HG03439 (cell line): Measurements from ENCODE around the gene NR1D1.
"Not testable (repeated sequence)": the region's sequence is repeated elsewhere in the genome, so short reads cannot be mapped to it uniquely, and the experiment has no call there.

Experiments used
- ATAC-seq: cut with Tn5 transposase; IDR thresholded peaks from one replicate; pipeline ENCODE4 v1.9.1; 2021; ENCODE audit warnings: mild to moderate bottlenecking, moderate library complexity; ENCODE audit not compliant: unreplicated experiment

NR1D1 gene

DNA sequence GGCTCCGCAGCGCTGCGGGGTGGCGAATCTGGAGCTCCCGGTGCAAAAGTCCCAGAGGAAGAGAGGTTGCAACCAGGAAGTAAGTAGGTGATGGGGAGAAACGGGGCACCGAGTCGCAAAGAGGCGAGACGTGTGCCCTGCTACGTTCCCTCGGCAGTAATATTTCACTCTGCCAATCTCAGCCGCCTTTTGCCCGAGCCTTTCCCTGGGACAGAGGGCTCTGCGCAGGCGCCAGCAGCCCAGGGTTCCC lies at the start of gene NR1D1:
TSS of gene NR1D1 (minus strand) at position 171 of the 250 bp plus-strand sequence. CDS start 495 bp downstream, outside the sequence.
- ATAC-seq, result no peak

DNA sequence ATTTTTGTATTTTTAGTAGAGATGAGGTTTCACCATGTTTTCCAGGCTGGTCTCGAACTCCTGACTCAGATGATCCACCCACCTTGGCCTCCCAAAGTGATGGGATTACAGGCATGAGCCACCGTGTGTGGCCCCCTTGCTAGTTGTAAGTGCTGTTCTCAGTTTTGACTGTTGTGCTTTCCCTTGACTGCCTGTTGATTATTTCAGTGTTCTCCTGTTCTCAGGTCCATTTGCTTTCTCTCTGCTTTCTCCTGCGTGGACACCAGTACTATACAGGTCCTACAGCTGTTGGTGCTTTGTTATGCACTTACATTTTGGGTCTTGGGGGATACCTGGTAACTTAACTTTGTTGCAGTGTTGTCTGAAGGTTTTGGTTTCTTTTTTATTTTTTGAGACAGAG lies 48.1 kb upstream of the NR1D1 start:
- ATAC-seq, result no peak

DNA sequence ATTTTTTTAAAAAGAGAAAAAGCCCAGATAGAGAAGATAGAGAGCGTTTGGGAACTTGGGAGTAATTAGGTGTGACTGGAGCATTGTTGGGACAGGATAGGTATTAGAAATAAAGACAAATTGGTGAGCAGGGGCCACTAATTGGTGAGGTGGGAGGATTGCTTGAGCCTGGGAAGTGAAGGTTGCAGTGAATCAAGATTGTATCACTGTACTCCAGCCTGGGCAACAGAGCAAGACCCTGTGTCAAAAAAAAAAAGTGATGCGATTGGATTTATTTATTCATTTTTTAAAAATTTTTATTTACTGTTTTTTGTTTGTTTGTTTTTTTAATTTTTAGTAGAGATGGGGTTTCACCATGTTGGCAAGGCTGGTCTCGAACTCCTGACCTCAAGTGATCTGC lies 45.1 kb upstream of the NR1D1 start:
- ATAC-seq, result no peak

DNA sequence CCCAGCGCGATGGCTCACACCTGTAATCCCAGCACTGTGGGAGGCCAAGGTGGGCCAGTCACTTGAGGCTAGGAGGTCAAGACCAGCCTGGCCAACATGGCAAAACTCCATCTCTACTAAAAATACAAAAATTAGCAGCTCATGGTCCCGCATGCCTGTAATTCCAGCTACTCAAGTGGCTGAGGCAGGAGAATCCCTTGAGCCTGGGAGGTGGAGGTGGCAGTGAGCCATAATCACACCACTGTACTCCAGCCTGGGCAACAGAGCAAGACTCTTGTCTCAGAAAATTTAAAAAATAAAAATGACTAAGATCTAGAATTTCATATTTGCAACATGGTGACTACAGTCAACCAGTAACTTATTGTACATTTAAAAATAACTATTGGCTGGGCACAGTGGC lies 42.8 kb upstream of the NR1D1 start:
- not testable (repeated sequence) for ATAC-seq

DNA sequence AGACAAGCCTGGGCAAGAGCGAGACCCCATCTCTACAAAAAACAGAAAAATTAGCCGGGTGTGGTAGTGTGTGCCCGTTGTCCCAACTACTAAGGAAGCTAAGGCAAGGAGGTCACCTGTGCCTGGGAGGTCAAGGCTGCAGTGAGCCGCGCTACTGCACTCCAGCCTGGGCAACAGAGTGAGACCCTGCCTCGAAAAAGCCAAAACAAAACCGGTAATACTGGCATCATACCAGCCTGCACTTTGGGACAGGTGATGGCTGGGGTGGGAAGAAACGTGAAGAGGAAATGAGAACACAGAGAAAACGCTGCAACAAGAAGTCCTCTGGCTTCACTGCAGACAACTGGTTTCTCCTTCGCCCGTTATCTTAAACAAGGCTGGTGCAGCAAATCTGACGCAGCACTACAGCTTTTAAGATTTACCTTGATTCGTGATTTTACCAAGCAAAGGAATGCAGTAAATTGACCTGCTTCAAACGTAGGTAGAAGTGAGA lies 39.2 kb upstream of the NR1D1 start:
- ATAC-seq, result peak; percentile 17

DNA sequence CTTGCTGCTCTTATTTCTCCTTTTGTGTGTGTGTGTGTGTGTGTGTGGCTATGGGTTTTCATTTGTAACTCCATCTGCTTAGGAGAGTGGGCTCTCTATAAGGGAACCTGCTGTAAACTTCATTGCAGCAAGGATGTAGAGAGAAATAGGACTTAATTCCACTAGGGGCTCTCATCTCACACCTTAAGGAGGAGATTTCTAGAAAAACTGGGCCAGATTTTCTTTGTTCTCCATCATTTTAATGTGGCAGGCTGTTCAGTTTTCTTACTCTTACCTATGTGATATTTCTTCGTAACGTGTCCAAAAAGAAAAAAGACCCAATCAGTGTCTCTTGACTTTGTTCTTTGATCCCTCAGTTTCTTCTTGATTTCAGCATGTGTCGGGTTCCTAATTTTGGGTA lies 35.4 kb upstream of the NR1D1 start:
- ATAC-seq, result no peak

DNA sequence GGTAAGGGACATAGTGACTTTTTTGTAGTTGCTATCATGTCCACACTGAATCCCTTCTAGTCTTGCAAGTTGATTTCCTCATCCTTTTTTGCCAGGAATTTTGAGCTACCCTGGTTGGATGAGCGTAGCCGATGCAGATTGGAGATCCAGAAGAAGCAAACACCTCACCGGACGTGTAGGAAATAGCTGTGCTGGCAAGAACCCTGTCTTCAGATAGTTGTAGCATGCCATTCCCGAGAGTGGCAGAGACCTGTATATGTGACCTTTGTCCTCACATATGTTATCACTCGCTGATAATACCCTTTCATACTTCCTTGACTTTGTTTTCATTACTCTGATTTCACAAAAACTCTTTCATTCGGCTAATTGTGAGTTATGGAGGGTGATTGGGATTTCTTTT lies 33.8 kb upstream of the NR1D1 start:
- ATAC-seq, result no peak

DNA sequence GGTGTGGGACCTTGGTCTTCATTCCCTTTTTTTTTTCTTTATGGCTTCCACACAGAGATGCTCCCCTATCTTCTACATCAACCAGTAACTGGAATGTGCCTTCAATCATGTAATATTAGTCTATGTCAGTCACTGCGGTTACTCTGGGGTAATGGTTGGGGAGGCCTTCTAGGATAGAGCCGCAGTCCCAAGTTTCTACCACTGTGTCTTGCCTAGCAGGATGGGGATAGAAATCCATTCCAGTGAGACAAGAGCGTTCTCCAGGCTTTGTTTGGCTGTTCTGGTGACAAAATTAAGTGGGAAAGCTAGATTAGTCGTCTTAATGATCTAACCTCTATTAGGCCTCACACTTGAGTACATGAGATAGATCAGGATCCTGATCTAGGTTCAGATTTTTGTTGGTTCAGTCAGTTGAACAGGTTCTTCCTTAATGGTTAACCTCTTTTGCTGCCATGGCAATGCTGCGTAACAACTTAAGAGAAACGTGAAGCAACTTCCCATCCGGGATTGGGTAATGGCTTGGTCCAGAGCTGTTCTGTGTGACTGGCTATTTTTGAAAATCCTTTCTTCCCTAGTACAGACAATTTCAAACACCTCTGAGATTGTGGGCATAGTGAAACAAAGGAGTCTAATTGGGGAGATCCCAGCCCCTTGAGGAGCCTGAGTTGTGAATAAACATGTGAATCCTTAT lies 30.1 kb upstream of the NR1D1 start:
- no peak for ATAC-seq

DNA sequence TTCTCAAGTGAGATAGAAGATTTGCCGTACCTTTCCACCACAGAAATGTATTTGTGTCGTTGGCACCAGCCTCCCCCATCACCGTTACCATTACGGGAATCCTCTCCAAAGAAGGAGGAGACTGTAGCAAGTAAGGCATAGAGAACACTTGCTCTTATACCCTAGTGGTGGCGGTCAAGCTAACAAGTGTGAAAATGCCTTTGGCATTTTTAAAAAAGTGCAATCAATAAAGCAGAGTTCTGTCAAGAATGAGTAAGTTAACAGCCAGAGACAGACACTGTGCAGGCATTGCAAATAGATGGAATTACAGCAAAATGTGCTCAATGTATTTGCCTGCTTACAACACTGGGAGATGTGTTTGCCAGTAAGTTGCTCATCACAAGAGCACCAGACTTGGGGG lies 29.1 kb upstream of the NR1D1 start:
- ATAC-seq, result no peak

DNA sequence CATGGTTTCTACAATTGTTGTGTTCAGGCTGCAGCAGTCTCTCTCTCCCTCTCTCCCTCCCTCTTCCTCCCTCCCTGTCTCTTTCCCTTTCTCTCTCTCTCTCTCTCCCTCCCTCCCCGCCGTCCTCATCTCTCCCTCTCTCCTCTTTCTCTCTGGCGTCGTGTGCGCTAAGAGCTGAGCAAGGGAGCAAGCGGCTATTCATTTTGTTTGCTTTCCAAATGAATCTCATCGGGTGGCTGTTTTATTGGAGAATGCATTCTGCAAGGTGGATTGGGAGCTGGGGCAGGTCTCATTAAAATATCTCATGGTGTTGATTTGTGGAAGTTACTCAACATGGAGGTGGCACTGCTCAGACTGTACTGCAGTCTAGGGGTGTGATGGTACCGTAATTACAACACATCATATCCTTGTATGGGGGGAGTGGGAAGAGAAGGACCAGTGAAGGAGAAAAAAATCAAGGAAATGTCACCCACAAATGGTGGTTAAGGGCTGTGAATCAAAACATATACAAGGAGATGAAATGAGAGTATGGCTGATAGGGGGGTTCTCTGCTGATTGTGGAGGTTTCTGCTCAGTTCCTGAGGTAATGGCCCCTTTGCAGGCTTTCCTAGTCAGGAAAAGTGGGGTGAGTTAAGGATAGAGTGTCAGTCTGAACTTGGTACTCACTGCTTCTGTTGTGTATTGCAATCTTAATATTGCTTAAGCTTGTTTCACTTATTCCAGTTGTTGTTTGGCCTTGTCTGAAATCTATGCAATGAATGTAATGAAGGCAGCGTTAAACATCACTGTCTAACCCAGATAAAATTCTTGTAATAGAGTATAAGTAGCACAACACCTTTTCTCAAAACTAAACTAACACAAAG lies 24.1 kb upstream of the NR1D1 start:
- no peak for ATAC-seq

DNA sequence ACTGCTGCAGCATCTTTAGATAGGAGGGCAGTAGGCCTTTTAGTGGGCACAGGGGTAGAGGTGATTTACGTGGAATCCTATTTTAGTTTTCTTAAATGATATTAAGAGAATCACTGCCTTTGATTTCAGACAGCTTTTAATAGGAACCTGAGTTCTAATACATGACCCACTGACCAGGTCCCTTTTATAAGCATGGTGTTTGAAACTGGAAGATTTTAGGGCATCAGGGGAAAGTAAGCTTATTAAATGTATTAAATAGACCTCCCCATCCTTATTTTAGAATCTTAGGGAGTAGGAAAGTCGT lies 23.4 kb upstream of the NR1D1 start:
- ATAC-seq, result no peak

DNA sequence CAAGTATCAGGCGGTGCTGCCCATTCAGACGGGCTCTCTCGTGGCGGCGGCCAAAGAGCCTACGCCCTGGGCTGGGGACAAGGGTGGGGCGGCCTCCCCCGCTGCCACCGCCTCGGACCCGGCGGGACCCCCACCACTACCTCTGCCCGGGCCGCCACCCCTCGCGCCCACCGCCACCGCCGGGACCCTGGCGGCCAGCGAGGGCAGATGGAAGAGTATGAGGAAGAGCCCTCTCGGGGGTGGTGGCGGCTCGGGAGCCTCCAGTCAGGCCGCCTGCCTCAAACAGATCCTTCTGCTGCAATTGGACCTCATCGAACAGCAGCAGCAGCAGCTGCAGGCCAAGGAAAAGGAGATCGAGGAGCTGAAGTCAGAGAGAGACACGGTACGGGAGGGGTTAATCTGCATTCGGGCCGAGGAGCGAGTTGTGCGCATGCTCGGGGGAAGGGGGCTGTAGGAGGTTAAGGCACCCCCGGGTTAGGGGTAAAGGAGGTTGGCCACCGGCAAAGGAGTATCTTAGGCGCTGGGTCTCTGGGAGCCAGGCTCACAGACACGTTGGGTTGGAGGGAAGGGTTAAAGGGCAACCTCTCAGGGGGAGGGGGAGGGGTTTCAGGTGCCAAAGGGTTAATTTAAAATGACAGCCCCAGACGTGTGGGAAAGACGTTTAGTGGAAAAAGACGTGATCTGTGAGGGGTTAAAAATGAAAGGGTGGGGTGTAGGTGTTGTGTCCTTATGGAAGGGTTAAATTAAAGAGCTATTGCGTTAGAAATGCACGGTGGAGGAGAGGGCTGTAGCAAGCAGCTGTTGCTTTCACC lies 22.8 kb upstream of the NR1D1 start:
- peak; percentile 34 for ATAC-seq

DNA sequence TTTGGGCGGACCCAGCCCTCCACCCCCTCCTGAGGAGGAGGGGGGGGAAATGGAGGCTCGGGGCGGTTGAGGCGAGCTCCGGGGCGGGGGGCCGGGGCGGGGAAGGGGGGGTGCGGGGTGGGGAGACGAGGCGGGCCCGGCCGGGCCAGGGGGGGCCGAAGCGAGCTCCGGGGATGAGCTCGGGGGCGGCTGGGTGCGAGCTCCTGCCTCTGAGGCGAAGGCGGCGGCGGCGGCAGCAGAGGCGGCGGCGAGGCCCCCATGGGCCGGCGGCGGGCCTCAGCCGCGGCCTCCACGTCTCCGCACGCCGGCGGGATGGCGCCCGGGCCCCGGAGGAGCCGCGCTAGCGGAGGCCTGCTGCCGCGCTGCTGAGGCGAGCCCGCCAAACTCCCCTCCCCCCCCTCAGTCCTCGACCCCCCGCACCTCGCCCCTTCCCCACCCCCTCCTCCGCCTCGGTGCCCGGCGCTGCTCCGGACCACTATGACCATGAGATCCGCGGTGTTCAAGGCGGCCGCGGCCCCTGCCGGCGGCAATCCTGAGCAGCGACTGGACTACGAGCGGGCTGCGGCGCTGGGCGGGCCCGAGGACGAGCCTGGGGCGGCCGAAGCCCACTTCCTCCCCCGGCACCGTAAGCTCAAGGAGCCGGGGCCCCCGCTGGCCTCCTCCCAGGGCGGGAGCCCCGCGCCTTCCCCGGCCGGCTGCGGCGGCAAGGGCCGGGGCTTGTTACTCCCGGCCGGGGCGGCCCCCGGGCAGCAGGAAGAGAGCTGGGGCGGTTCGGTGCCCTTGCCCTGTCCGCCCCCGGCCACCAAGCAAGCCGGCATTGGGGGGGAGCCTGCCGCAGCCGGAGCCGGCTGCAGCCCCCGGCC lies 22.0 kb upstream of the NR1D1 start:
- ATAC-seq, result peak; percentile 34

DNA sequence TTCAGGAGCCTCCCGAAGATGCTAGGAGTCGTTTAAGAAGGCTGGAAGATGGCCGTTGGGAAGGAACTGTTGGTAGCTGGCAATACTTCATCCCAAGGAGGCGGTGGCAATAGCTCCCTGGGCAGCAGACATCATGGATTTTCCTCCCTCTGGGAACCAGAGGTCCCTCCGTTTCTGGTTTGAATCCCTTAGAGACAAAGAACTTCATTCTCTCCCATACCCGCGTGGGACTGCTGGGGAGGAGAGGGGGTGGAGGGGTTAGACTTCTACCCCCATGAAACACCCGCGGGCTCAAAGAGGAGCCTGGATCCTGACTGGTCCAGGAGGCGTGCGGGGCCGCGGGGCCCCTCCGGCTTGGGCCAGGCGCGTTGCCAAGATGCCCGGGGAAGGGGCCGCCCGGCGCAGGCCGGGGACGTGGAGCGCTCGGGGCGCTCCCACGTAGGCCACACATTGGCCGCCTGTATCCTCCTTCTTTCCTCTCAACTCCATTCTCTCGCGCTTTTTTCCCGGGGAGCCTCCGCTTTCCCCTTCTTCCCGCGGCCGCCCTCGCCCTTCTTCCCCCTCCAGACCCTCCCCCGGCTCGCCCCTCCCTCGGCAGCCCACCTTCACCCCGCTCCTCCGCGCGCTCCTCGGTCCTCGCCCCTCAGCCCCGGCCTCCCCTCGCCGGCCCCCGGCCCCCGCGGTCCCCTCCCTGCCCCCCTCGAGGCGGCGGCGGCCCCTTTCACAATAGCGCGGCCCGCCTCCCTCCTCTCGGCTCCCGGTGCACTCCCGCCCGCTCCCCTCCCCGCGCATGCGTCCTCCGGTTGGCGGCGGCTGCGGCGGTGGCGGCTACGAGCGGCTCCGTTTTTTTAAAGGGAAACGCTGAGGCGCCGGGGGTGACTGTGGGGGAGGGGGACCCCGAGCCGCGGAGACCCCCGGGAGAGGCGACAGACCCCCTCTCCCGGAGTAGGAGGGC lies 21.1 kb upstream of the NR1D1 start, which contains the start of gene MSL1:
TSS of gene MSL1 (plus strand) at position 791 of the 955 bp plus-strand sequence. CDS start 642 bp downstream, outside the sequence.
- peak; percentile 66 for ATAC-seq

DNA sequence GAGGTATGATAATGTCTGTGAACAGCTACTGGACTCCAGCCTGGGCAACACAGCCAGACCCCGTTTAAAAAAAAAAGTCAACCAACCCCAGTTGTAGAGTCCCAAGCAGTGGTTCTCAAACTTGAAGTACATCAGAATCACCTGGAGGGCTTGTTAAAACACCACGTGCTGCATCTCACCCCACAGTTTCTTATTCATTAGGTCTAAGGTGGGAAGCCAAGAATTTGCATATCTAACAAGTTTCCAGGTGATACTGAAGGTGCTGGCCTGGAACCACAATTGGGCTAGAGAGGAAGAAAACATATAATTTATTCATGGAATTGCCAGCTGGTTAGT lies 14.7 kb upstream of the NR1D1 start:
- ATAC-seq, result no peak

DNA sequence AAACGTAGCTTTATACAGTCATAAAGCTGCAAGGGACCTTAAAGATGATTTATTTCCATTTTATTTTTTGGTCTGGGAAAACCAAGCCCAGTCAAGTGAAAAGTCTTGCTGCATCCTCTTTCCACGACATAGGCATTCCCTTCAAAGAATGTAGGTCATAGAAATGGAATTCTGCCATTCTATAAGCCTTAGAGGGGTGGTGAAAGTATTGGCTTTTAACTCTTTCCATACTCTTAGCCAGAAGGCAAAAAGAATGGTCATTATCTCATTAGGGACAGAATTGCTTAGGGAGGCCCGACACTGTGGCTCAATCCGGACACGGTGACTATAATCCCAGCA lies 13.5 kb upstream of the NR1D1 start:
- no peak for ATAC-seq

DNA sequence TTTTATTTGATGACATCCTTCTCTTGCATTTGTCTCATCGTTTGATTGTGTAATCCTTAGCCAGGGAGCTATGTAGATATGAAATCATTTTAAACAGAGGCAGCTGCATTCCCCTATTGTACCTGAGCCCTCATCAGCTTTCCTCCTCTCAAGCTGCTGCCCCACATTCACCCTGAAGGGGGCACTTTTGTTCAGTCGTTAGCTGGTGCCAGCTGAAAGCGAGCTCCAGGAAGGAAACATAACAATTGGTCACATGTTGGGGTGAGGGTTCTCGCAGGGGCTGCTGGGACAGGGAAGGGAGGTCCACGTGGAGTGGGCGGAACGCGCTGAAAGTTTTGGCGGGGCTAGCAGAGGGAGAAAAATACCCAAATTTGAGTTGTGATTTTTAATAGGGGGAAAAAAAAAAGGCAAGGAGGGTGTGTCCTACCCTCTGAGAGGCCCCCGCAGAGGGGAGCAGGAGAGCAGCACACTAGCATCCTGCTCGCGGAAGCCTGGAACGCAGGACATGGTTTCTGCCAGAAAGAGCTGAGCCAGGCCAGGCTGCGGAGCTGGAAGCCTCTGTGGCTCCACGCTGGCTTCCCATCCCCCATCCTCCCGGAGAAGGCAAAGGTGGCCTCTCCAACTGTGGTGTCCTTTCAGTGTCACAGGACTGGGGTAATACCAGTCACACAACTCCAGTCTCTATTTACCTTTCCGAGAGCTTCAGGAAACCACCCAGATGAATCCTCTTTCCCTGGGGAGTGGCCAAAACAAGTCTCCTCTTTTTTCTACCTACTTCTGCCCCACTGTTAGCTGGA lies 12.9 kb upstream of the NR1D1 start:
- ATAC-seq, result peak; percentile 75

DNA sequence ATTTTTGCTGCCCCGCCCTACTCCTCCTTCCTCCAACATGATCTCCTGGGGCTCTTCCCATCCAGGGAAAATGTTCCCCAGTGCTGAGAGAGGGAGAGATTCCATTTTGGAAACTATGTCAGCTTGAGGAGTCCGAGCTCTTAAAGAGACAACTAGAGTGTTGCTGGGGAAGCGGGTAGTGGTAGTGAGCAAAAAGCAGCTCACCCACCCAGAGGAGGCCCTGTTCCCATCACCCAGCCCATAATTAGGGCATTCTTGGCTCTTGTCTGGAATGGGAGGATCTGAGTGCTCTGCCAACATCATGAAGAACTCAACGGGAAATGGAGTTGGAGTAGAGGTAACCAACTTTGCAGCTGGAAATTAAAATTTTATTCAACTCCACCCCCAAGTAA lies 12.3 kb upstream of the NR1D1 start:
- no peak for ATAC-seq

DNA sequence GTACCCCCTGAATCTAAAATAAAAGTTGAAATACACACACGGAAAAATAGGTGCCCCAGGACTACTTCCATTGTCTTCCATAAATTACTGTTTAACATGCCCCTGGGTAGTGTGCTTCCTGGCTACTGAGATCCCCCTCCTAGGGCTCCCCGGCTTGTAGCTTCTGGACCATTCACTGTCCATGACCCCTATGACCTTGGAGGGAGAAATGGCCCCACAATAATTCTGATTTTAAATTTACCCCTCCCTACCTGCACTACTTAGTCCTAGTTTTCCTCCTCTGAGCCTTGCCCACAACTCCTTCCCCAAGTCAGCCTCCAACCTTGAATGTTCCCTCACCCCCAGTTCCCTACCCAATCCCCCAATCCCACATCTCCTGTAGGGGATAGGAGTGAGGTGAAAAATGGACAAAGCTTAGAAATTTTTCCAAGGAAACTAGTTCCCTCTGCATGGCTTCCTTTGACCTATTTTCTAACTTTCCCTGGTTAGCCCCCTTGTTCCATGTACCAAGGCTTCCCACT lies 11.9 kb upstream of the NR1D1 start:
- ATAC-seq, result no peak
